ENCODE results near the gene OPRM1.
"Not testable (repeated sequence)": the region's sequence is repeated elsewhere in the genome, so short reads cannot be mapped to it uniquely, and the experiment has no call there.

The OPRM1 gene

DNA sequence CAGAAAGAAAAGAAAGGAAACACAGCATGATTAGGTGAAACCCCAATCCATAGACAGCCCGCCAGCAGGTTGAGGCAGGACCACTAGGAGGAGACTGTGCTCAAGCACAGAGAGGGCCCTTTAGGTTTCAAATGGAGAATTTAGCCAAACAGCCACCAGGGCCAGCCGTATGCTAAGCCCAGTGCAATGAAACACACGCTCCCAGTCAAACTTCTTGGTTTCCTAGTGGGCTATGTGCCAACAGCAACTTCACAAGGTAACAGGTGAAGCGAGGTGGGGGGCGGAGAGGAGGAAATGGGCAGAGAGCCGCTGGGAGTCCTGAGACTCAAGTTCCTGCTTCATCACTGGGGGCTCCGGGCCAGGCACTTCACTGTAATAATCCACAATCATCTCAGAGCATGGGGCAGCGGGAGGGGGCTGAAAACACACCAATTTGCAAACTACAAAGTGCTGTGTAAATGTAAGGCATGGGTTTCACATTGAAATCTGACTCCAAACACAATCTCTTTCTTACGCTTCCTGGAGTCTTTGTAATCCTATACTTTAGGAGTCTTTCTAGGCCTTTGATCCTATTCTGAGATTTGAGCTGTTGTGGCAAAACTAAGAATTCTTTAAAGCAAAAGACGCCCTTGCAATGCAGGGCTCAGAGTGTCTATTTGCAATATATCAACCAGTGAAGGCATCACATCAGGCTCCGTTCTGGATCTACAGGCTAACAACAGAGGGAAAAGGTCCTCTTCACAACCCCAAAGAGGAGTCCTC lies 117.3 kb downstream of the OPRM1 start:
- DNase-seq, result peak; percentile 69

DNA sequence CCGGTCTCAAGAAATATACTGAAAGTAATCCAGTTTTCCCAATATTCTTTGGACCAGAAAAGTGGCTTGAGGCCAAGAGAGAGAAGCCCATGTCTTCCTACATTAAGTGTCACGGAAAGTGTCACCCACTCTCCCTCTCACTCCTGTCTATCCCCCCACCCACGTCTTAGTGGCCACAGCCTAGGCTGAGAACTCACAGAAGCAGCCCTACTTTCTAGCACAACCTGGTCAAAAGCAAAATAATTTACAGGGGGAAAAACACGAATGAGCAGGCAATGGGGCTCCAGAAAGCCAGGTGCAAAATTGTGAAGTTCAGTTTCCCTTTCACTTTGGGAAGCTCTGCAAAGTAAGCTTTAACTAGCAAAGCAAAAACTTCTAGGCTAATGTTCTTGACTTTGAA lies 118.0 kb downstream of the OPRM1 start:
- DNase-seq, result peak; percentile 17

DNA sequence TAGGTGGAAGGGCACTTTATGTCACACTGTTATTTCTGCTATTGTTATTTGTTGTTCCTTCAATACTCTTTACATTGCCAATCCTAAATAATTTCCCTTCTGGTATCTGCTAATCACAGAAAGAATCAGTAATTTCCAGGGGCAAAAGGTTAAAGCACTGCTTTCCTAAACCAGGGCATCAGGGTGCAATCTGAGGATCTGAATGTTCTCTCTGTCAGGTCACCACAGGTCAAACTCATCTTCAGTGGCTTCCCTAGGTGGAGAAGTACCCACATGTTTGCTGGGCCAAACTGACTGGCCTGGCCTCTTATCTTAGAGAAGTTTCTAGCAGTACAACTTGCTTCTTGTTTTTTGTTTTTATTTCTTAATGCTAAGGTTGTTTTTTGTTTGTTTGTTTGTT lies 118.7 kb downstream of the OPRM1 start:
- DNase-seq, result no peak

DNA sequence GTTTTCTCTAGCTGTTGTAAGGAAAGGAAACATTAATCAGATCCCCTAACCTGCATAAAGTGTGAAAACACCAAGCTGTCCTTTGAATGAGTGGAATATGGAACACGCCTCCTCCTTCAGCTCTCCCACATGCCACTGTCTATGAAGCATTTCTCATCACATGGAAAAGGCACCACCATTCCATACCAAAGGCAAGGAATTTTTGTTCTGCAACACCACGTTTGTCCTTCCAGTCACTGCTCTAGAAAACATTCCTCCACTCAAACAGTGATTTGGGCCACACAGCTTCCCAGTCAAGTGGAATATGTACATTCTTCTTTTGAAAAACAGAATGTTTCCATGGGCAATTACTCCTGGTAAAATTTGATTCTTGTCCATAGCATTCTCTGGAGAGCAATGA lies 120.1 kb downstream of the OPRM1 start:
- DNase-seq, result no peak

DNA sequence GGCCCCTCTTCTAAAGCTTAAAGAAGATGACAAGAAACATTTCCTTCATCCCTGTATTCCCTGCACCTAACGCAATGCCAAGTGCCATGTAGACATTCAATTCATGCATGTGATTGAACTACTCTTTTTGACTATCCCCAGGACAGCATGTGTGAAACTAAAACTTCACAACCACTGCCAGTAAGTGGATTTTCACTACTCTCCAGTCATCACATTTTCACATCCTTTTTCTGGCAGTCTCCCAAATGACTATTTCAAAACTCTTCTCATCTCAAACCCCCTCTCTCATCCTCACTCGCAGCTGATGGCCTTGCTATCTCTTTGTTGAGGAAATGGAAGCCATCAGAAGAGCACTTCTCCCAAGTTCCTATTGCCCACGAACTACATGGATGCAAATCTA lies 122.6 kb downstream of the OPRM1 start:
- DNase-seq, result no peak

DNA sequence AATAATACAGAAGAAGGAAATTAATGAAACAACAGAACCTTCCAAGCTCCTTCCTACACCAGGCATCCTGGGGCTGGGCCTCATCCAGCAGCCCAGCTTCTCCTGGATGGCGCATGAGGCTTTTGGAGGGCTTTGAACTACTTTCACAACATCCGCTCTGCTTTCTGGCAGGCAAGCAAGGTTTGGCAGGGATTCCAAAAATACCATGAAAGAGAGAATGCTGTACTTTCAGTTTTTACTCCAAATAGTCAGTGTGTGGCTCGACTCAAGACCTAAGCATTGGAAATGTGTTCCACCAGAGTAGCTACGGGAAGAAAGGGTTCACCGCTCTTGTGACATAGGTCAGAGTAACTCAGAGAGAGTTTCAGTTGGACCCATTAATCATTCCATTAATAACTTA lies 125.4 kb downstream of the OPRM1 start:
- peak; percentile 23 for DNase-seq

DNA sequence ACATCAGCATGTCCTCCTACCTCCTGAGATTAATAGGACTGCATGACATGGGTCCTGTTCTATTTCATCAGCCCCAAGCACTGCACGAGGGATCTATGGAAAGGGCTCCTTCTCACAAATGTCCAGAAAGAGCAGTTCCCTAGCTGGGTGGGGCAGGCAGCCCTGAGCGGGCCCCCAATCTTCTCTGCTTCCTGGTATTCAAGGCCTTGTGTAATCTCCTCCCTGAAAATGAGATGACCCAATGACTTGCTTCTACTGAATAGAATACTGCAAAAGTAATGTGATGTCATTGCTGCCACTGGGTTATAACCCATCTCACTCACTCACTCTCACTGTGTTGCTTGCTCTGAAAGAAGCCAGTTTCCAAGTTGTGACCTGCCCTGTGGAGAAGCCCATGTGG lies 126.4 kb downstream of the OPRM1 start:
- no peak for DNase-seq

DNA sequence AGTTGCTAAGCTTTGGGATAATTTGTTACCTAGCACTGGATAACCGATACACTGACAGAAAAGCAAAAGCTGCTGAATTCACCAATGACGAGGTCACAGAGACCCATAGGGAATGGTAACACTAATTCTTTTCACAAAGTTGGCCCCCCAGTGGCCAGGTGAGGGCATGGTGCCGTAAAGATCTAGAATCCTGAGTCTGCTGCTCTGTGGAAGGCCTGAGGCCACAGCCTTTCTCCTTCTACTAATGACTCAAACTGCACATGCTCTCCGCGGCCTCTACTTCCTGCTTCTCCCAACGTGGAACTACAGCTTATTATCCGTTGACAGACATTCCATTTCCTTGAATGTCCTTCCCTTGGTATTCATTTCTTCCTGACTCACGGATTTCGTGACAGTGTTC lies 127.1 kb downstream of the OPRM1 start:
- no peak for DNase-seq

DNA sequence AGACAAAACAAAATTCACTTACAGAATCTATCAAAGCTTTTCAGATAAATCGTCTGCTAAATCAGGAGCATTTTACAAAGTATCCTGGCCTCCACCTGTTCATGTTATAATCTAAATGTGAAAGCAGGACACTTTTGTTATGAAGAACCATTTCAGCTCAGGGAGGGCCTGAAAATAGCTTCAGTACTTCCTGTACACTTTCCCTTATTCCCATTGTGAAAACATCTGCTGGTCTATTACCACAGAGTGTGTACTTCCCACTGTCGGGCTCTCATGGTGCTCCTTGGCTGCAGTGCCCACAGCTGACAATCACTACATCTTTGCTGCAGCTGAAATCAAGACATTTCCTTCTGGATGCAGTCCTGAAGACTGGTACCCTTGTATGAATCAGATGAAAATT lies 128.1 kb downstream of the OPRM1 start:
- DNase-seq, result no peak

DNA sequence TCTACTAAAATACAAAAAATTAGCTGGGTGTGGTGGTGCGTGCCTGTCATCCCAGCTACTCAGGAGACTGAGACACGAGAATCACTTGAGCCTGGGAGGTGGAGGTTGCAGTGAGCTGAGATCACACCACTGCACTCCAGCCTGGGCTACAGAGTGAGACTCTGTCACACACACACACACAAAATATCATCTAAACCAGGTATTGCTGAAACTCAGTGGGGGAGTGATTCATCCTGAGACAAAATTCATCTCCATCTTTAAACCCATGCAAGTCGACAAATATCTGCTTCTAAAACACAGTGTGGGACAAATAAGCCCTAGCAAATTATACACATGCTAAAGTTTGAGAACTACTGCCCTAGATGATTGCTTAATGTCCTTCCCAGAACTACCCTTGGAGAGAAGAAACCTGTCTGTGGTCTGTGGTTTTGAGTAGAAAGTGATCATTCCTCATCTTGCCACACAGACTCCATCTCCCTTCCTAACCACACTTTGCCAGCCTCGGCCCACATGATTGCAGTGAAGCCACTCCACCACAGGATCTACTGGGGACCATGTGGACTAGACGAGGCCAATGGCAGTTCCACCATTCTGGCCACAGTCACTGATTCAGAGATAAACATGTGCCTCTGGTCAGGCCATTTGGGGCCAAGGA lies 130.3 kb downstream of the OPRM1 start:
- no peak for DNase-seq

DNA sequence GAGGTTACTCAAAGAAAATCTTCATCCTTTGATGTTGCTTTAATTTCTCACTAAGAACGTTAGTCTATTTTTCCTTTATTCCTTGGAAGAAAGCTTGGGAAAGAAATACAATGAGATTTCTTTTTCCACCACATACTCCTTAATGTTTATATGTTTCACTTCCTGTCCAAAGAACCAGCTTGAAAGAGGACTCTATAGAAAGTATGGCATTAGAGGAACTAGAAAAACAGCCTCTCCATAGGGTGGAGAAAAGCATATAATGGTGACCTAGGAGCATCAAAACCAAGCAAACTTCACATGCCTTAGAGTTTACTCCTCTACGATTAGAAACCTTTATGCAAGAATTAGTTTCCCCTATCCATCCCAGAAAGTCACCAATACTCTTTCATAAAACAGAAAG lies 131.1 kb downstream of the OPRM1 start:
- DNase-seq, result no peak

DNA sequence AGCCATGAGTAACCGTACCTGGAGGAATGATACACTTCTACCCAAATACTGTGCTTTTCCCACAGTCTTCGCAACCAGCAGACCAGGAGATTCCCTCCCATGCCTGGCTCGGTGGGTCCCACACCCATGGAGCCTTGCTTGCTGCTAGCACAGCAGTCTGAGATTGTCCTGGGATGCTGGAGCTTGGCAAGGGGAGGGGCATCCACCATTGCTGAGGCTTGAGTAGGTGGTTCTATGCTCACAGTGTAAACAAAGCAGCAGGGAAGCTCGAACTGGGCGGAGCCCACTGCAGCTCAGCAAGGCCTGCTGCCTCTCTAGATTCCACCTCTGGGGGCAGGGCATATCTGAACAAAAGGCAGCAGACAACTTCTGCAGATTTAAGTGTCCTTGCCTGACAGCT lies 133.4 kb downstream of the OPRM1 start:
- not testable (repeated sequence) for DNase-seq

DNA sequence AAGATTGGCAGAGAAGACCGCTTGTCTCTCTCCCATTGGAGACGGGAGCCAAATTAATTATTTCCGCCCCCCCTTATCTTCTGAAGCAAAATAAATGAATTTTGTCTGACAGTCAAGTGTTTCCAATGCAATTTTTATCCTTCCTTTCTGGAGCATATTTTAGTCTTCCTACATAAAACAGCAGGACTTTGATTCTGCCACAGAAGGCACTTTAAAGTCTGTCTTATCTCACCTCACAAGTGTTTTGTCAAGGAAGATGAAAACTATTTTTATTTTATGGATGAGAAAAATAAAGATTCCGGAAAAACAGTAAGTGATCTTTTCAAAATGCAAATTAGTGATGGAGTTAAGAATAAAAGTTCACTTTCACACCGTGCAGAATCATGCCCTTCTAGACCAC lies 140.4 kb downstream of the OPRM1 start:
- DNase-seq, result no peak

DNA sequence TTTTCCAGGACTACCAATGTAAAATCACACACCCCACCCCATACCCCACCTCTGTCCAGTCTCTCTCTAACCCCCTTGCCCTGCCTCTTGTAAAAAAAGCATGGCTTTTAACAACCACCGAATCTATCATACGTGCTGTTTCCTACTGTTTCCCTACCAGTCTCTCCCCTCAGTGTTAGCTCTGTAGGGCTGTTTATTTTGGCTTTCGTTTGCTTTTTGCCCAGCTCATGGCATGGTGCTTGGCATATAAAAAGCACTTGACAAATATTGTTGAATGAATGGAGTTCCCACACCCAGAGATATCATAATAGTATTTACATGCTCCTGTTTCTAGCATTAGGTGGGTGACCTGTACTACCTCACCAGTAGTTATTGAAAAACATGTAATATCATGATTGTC lies 148.2 kb downstream of the OPRM1 start:
- DNase-seq, result no peak

DNA sequence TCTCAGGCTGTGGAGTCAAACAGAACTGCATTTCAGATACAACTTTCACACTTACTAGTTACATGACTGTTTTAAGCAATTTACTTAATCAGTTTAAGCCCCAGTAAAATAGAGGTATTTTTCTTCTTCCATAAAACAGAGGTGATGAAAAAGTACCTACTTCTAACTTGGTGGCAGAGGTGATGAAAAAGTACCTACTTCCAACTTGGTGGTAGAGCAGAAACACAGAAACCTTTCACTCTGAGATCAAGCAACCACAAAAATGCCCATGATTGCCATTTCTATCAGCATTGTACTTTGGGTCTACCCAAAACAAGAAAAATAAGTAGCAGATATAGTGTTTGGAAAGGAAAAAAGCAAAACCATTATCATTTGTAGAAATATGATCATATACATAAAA lies 148.7 kb downstream of the OPRM1 start:
- no peak for DNase-seq

DNA sequence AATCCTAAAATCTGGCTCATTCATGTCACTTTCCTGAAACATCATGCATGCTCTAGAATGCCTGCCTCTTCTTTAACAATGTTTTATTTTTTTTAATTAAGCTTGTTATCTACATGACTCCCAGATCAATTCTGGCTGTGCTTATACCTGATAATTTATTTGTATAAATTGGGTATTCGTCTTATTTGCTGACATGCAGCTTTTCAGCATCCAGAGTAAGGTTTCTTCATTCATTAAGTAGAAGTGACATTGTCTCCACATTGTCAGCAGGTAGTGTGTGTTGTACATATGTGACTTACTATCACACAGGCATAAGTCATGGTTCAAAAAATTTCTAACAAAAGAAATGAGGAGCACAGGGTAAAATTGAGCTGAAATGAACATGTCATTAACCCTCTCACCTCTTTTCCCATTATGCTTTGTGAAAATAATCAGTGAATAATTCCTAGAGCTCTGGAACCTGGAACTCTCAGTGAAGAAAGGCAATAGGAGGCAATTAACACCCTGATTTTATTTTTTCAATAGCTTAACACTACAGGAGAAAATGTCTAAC lies 157.4 kb downstream of the OPRM1 start:
- no peak for DNase-seq

DNA sequence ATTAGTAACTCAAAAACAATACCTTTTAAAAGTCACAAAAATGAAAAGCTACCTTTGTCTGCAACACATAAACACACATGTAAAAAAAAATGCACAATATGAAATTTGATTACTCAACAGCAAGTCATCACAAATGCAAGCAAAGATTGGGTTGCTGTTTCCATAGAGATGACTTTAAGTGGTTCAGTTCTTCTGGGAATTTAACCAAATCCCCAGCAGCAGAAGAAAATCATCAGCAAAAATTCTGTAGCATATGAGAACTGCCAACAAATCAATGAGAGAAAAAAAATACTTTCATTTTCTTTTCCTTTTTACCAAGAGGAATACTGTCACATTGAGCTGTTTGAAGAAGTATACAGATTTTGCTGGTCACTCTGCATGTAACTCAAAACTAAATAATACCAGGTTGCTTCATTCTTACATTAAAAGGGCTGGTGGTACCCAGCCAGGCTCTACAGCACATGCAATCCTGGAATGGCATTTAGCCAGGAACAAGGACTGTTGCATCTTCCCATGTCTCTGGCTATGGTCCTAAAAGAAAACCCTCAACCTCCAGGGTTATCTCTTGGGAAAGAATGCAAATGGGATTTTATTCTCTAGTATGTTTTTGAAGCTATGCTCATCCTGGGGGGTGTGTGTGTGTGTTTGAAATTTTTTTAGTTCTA lies 158.3 kb downstream of the OPRM1 start:
- no peak for DNase-seq

DNA sequence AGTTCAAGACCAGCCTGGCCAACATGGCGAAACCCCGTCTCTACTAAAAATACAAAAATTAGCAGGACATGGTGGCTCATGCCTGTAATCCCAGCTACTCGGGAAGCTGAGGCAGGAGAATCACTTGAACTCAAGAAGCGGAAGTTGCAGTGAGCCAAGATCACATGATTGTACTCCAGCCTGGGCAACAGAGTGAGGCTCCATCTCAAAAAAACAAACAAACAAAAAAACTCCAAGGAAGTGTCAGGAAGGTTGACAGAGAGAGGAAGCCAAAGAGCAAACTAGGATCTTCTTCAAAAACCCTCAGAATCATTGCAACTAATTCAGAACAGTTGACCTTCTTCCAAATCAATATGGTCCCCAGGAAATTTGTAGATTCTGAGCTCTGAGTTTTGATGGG lies 162.6 kb downstream of the OPRM1 start:
- DNase-seq, result not testable (repeated sequence)

DNA sequence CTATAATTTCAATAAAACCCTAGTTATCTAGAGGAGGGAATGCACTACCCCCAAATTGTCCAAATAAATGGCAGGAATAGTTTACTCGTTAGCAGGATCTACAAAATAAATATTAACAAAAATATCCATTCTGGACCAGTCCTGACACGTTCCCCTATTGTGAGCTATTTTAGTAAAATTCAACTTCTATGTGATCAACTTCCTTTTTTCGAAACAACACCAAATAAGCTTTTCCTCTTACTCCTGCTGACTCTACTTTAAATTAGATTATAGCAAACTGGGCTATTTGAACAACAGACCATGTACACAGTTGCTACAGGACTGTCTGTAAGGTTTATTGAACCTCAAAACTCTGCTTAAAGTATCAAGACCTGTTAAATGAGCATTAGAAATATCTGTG lies 163.3 kb downstream of the OPRM1 start:
- DNase-seq, result no peak

DNA sequence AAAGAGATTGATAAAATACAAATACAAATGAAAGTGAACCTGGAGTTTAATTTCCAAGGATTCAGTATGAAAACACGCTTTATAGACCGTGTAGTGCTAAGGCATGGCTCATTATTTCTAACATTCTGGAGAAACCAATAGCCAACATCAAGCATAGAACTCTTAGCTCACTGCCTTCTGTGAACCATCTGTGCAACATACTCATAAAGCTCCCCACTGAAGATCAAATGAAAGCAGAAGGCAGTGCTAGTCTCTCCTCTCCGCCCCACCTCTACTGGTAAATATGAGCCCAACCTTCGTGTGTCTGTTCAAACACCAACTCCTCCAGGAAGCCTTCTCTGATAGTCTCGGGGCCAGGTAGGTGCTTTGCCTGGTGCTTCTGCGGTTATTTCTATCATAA lies 163.9 kb downstream of the OPRM1 start:
- DNase-seq, result no peak

DNA sequence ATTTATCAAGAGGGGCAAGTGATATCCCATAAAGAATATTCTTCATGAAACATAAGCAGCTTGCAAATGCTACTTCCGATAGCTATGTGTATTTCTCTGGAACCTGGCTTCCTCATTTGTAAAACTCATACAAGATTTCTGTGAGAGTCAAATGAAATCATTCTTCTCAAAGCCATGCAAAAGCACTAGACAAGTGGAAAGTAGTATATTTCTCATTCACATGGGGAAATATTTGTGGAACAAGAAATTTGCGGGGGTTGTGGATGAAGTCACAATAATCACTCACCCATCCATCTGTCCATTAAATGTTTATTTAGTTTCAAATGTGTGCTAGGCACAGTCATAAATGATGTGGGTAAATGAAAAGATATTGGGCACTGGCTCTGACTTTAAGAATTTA lies 167.1 kb downstream of the OPRM1 start:
- DNase-seq, result no peak

DNA sequence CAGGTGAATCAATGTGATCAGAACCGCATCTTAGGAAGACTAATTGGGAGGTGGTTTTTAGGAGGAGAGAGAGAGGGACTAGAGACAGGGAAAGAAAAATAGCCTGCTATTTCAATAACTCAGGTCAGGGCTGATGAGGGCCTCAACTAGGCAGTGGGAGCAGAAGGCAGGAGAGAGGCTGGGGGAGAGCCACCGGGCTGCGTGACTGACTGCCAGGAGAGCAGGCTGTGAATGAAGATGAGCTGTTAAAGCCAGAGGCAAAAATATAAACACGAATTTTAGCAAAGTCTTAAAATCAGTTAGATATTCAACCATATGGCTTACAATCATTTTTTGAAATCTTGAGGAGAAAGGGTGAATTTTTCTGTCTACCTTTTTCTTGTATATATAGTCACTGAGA lies 168.0 kb downstream of the OPRM1 start:
- no peak for DNase-seq

DNA sequence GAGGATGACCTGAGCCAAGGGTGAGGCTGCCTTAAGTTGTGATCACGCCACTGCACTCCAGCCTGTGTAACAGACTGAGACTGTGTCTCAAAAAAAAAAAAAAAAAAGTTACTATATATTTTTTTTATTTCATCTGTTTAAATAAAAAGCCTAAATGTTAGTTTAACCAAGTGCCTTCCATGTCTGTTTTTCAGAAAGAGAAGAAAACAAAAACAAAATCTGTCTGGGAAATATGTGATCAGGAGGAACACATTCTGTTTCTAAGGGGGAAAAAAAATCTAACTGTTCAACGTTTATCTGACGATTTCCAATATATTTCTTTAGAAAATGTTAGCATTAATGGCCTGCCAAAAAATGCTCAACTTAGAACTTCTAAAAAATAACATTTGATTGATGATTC lies 170.5 kb downstream of the OPRM1 start:
- no peak for DNase-seq

DNA sequence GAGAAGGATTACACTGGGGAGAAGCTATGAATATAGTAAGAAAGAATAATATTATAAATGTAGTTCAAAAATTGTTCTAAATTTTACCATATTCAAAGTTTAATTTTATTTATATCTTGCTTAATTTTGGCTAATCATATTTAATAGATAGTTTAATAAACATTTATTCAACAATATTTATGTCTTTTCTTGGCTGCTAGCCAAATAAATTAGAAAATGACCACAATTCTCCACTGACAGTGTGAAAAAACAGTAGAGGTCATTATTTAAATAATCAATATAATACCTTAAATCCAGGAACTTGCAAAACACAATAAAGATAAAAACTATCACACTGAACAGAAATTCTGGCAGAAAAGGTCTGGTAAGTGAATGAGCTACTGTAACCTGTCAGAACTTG lies 171.6 kb downstream of the OPRM1 start:
- no peak for DNase-seq

Data from CD4-positive, alpha-beta T cell treated with Interleukin-6 for 4 hours (primary cell).